B cell (primary cell): ENCODE measurements around the gene OTULINL. TPM values are rescaled to one million over a fixed set of nuclear protein-coding genes. Genes with fewer than 3 reads are reported as not detected.

ENCODE experiments used
- ATAC-seq: fragments of 200-7000 bp; cut with Tn5 transposase; one replicate; pipeline ENCODE4 v1.10.0; 2021; ENCODE audit warnings: low read depth, mild to moderate bottlenecking, moderate number of reproducible peaks, moderate library complexity
- CTCF ChIA-PET: fragments of 350-600 bp; sonication (Branson Sonifier 250); formaldehyde crosslinking; loops from one replicate; lab custom pipeline; 2021; ENCODE audit warnings: antibody characterized with exemption, inconsistent platforms; lab: Charles Lee
- POLR2A ChIA-PET: fragments of 350-600 bp; sonication (Branson Sonifier 250); formaldehyde crosslinking; loops from one replicate; lab custom pipeline; 2021; ENCODE audit warnings: antibody characterized with exemption; lab: Charles Lee
- DNase-seq: peaks from one replicate; pipeline ENCODE4 v3.0.0; 2013
- H2AFZ ChIP-seq: 2 replicates; pipeline ENCODE4 v1.6.1; 2012; ENCODE audit warnings: mild to moderate bottlenecking, low read depth, low read length; ENCODE audit not compliant: insufficient read depth, poor library complexity, severe bottlenecking
- H3K27ac ChIP-seq, 2 donors: 1 replicate in 1 of 2; 2 replicates in 1 of 2; pipeline ENCODE4 v1.5.1; 2012 to 2013; ENCODE audit warnings: low read length in 2 of 2, mild to moderate bottlenecking in 2 of 2, moderate library complexity in 1 of 2
- H3K27me3 ChIP-seq, 4 experiments: fragments of 200-600 bp in 1 of 4; sonication (generic) in 1 of 4; replicated peaks in 1 of 4; 1 replicate in 2 of 4; 2 replicates in 2 of 4; pipeline versions ENCODE4 v1.6.1 to v1.7.0; 2013 to 2016; ENCODE audit warnings: low read length in 3 of 4, mild to moderate bottlenecking in 2 of 4, mixed read lengths in 1 of 4, moderate library complexity in 1 of 4; ENCODE audit not compliant: insufficient read depth in 4 of 4, control insufficient read depth in 3 of 4; ENCODE audit errors: control extremely low read depth in 1 of 4
- H3K36me3 ChIP-seq, 2 experiments: replicated peaks in 1 of 2; 1 replicate in 1 of 2; 2 replicates in 1 of 2; pipeline versions ENCODE4 v1.6.1 to v1.7.1; 2013; ENCODE audit warnings: low read length in 1 of 2; ENCODE audit not compliant: insufficient read depth in 2 of 2, control insufficient read depth in 1 of 2; ENCODE audit errors: control extremely low read depth in 1 of 2, extremely low read depth in 1 of 2
- H3K4me1 ChIP-seq, 2 donors: fragments of 200-600 bp in 1 of 2; sonication (generic) in 1 of 2; 1 replicate in 1 of 2; 2 replicates in 1 of 2; pipeline versions ENCODE4 v1.5.1 to v1.6.1; 2013 to 2017; ENCODE audit warnings: low read length in 2 of 2; ENCODE audit not compliant: control insufficient read depth in 2 of 2, insufficient read depth in 2 of 2
- H3K4me2 ChIP-seq: replicated peaks from 2 replicates; pipeline ENCODE3; 2012; ENCODE audit warnings: mild to moderate bottlenecking, low read depth, low read length; ENCODE audit not compliant: poor library complexity, severe bottlenecking
- H3K4me3 ChIP-seq, 5 experiments: fragments of 200-600 bp in 1 of 5; sonication (generic) in 1 of 5; 1 replicate in 3 of 5; 2 replicates in 2 of 5; pipeline versions ENCODE4 v1.5.1 to v1.7.0; 2011 to 2016; ENCODE audit warnings: low read length in 4 of 5, mild to moderate bottlenecking in 4 of 5, low read depth in 2 of 5, control low read depth in 1 of 5, moderate library complexity in 1 of 5; ENCODE audit not compliant: insufficient read depth in 1 of 5; ENCODE audit errors: control extremely low read depth in 1 of 5, extremely low read depth in 1 of 5
- H3K79me2 ChIP-seq: fragments of 200-600 bp; sonication (generic); one replicate; pipeline ENCODE4 v1.6.0; 2016; ENCODE audit warnings: low read length; ENCODE audit not compliant: control insufficient read depth, insufficient read depth
- H3K9ac ChIP-seq: fragments of 200-600 bp; sonication (generic); 2 replicates; pipeline ENCODE4 v1.6.1; 2017; ENCODE audit warnings: mild to moderate bottlenecking, low read length, moderate library complexity
- H3K9me3 ChIP-seq, 3 donors: one replicate each; pipeline versions ENCODE4 v1.6.1 to v1.7.1; 2013; ENCODE audit warnings: low read length in 2 of 3; ENCODE audit not compliant: control insufficient read depth in 2 of 3, insufficient read depth in 1 of 3; ENCODE audit errors: control extremely low read depth in 1 of 3
- H4K20me1 ChIP-seq: 2 replicates; pipeline ENCODE4 v1.6.0; 2012; ENCODE audit warnings: mild to moderate bottlenecking, low read length; ENCODE audit not compliant: insufficient read depth, control insufficient read depth, poor library complexity, severe bottlenecking
- H3K27ac Mint-ChIP-seq: one replicate; pipeline ENCODE4 v1.8.0; 2021; ENCODE audit warnings: mixed read lengths
- H3K27me3 Mint-ChIP-seq: one replicate; pipeline ENCODE4 v1.8.0; 2021; ENCODE audit warnings: mixed read lengths
- H3K4me1 Mint-ChIP-seq: one replicate; pipeline ENCODE4 v1.8.0; 2021; ENCODE audit warnings: mixed read lengths
- H3K4me3 Mint-ChIP-seq: one replicate; pipeline ENCODE4 v1.8.0; 2021; ENCODE audit warnings: mixed read lengths
- H3K9me3 Mint-ChIP-seq: one replicate; pipeline ENCODE4 v1.8.0; 2022; ENCODE audit warnings: mixed read lengths; ENCODE audit not compliant: insufficient read depth
- EZH2 ChIP-seq: IDR thresholded peaks from 2 replicates; pipeline ENCODE4 v1.6.1; 2012; ENCODE audit warnings: borderline replicate concordance, low read depth, mild to moderate bottlenecking, moderate library complexity, low read length; ENCODE audit not compliant: insufficient read depth, poor library complexity, severe bottlenecking
- WGBS: methylation state at CpG from one replicate; pipeline ENCODE4 v1.1.5; 2013; ENCODE audit warnings: missing lambda C conversion rate; ENCODE audit not compliant: insufficient coverage; 5-methylcytosine and 5-hydroxymethylcytosine counted together
- intact Hi-C: fragments of 100-400 bp; cut with micrococcal nuclease; formaldehyde crosslinking; loops from one replicate; pipeline ENCODE4 v1.10.0; 2022
- polyA plus RNA-seq: library from polyadenylated mRNA; depleted of rRNA; stranded (reverse); fragments of >200 nt; gene quantifications from 2 replicates; pipeline ENCODE4 v1.2.3, GENCODE V29; 2012
- total RNA-seq, 2 donors: library from RNA; stranded (reverse); fragments of 120-200 nt in 1 of 2; gene quantifications; 1 replicate in 1 of 2; 2 replicates in 1 of 2; pipeline versions ENCODE4 v1.2.3 to v1.2.4, GENCODE V29; 2013 to 2022
- TF ChIP-seq, protein P1 (sequence below): fragments of 200-600 bp; IDR thresholded peaks from one replicate; pipeline ENCODE4 v1.8.0; 2022; ENCODE audit warnings: antibody characterized with exemption, mild to moderate bottlenecking

Gene OTULINL
- total and polyA plus RNA-seq, 2 donors (not counting 1 experiment from before 2014, with no cell fraction given), result 0.33 to 0.81 TPM

DNA sequence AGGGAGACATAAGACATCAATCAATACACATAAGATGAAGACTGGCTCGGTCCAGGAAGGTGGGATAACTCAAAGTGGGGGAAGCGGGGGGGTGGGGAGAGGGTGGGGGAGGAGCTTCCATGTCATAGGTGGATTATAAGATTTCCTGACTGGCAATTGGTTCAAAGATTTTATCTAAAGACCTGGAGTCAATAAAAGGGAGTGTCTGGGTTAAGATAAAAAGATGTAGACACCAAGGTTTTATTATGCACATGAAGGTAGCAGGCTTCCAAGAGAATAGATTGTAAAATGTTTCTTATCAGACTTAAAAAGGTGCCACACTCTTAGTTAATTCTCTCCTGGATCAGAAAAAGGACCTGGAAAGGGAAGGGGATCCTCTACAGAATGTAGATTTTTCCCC lies 25.6 kb upstream of the OTULINL start:
- Histone ChIP-seq H3K4me3 (no peak overlapping the region), H3K9me3 (peaks cover 0 to 5% (median 5%) of the 10 kb centered on the region in 3 donors), H3K27ac (no peak overlapping the region), H3K36me3 (no peaks in the 10 kb centered on the region), H3K9ac (no peak overlapping the region), H2AFZ (no peak overlapping the region), H4K20me1 (no peaks in the 10 kb centered on the region), H3K27me3 (peaks cover 0 to 24% (median 0%) of the 10 kb centered on the region in 4 experiments), H3K79me2 (no peaks in the 10 kb centered on the region), H3K4me2 (no peak overlapping the region), H3K4me1 (peaks cover 18 to 20% of the 10 kb centered on the region in 2 donors)
- TF ChIP-seq, protein P1, sequence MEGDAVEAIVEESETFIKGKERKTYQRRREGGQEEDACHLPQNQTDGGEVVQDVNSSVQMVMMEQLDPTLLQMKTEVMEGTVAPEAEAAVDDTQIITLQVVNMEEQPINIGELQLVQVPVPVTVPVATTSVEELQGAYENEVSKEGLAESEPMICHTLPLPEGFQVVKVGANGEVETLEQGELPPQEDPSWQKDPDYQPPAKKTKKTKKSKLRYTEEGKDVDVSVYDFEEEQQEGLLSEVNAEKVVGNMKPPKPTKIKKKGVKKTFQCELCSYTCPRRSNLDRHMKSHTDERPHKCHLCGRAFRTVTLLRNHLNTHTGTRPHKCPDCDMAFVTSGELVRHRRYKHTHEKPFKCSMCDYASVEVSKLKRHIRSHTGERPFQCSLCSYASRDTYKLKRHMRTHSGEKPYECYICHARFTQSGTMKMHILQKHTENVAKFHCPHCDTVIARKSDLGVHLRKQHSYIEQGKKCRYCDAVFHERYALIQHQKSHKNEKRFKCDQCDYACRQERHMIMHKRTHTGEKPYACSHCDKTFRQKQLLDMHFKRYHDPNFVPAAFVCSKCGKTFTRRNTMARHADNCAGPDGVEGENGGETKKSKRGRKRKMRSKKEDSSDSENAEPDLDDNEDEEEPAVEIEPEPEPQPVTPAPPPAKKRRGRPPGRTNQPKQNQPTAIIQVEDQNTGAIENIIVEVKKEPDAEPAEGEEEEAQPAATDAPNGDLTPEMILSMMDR, result no peak
- no peak for TF ChIP-seq EZH2
- intact Hi-C loops, result no loop called here
- no peak for DNase-seq
- peaks cover 16% of the 10 kb centered on the region for H3K4me1 Mint-ChIP-seq
- no CpG with 5 or more reads among the region's 2 CpGs for WGBS
- H3K27me3 Mint-ChIP-seq, result peaks cover 34% of the 10 kb centered on the region
- no peak overlapping the region for H3K4me3 Mint-ChIP-seq
- ChIA-PET POLR2A (no interaction called here), CTCF (no interaction called here)
- H3K9me3 Mint-ChIP-seq, result peaks cover 5% of the 10 kb centered on the region
- ATAC-seq, result no peak
- H3K27ac Mint-ChIP-seq, result no peak overlapping the region

DNA sequence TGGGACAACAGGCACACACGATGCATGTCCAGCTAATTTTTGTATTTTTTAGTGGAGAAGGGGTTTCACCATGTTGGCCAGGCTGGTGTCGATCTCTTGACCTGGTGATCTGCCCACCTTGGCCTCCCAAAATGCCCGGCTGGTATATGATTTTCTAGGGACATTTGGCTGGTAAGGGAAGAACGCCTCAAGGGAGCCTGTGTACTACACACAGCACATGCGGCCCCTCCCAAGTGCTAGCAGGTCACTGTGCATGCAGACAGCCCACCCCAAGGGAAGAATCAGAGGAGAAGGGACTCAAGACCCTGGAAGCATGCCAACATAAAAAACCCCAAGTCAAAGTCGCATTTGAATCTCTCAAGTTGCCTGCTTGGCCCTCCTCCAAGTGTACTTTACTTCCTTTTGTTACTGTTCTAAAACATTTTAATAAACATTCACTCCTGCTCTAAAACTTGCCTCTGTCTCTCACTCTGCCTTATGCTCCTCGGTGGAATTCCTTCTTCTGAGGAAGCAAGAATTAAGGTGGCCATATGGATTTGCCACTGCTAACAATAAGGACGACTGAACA lies 24.3 kb upstream of the OTULINL start:
- Histone ChIP-seq H3K27ac (no peak overlapping the region), H3K36me3 (no peaks in the 10 kb centered on the region), H3K4me2 (no peak overlapping the region), H3K9ac (no peak overlapping the region), H3K9me3 (peaks cover 0 to 5% (median 3%) of the 10 kb centered on the region in 3 donors), H4K20me1 (no peaks in the 10 kb centered on the region), H3K4me1 (peaks cover 18 to 20% of the 10 kb centered on the region in 2 donors), H3K27me3 (peaks cover 0 to 17% (median 0%) of the 10 kb centered on the region in 4 experiments), H2AFZ (no peak overlapping the region), H3K79me2 (no peaks in the 10 kb centered on the region), H3K4me3 (no peak overlapping the region)
- Mint-ChIP-seq H3K4me3 (no peak overlapping the region), H3K27me3 (peaks cover 30% of the 10 kb centered on the region), H3K4me1 (peaks cover 16% of the 10 kb centered on the region), H3K9me3 (peaks cover 5% of the 10 kb centered on the region), H3K27ac (no peak overlapping the region)
- ATAC-seq (no peak), DNase-seq (no peak)
- 72% methylated on average over 7 of the region's 8 CpGs for WGBS
- intact Hi-C loops, result no loop called here
- TF ChIP-seq EZH2, result no peak
- TF ChIP-seq, protein P1, result no peak
- ChIA-PET POLR2A (no interaction called here), CTCF (no interaction called here)
